Measurements from ENCODE around the gene LRRC42. TPM values are rescaled to one million over a fixed set of nuclear protein-coding genes. Genes with fewer than 3 reads are reported as not detected.
A peak's percentile ranks its signal among the peaks of the same experiment; 100 is the strongest.

LRRC42 gene
- total and polyA plus RNA-seq, 9 of the 15 experiments (the other 6 are each of a cell fraction or from before 2014, with no cell fraction given): 17.3 to 51.9 (median 35.5) TPM

DNA sequence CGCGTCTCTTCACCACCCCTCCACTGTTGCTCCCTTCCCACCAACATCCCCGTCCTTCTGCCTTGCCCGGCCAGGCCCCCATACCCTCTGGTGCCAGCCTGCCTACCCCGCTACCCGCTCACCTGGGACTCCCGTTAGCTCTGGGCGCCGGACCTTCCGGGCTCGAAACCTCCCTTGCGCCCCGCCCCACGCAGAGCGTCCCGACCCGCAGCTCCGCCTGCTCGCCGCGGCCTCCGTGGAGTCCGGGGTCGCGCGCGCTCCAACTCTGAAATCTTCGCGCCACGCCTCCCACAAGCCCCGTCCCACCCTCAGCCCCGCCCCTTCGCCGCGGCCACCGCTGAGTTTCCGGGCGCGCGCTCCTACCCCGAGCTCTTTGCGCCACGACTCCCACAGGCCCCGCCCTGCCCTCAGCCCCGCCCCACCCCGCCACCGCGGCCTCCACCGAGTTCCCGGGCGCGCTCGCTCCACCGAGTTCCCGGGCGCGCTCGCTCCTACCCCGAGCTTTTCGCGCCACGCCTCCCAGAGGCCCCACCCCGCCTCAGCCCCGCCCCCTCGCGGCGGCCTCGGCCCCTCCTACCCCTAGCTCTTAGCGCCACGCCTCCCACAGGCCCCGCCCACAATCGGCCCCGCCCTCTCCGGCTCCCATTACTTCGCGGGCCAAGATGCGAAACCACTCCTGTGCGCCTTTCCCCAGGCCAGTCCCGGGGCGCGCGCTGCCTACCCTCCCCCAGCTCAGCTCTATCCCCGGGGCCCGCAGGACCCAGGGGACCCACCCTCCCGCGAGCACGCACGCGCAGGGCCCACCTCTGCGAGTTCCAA, 508 bp upstream of the LRRC42 start, which contains the start of gene IFT25 (continued):
- TF ChIP-seq TFAM (CRISPR knock-in tag; conservative IDR thresholded peaks at IDR 0.05): no peak
- no peak for TF ChIP-seq JUN (IDR thresholded peaks at IDR 0.05; ENCODE audit: borderline replicate concordance, low read depth, low read length)
- TF ChIP-seq JUN (CRISPR knock-in tag; IDR thresholded peaks at IDR 0.05; ENCODE audit: borderline replicate concordance): no peak
- peak; percentile 84; the same call in 1 of the 2 replicates for TF ChIP-seq ZBTB7A (IDR thresholded peaks at IDR 0.05; ENCODE audit: borderline replicate concordance, control insufficient read depth, low read depth, low read length)
- TF ChIP-seq GATAD2A (IDR thresholded peaks at IDR 0.05): peak; percentile 76
- no peak for TF ChIP-seq GABPB2 (CRISPR knock-in tag; conservative IDR thresholded peaks at IDR 0.05)
- no peak for TF ChIP-seq ZNF184 (CRISPR knock-in tag; IDR thresholded peaks at IDR 0.05)
- no peak for TF ChIP-seq ZNF445 (CRISPR knock-in tag; IDR thresholded peaks at IDR 0.05; ENCODE audit: low read depth)
- TF ChIP-seq, protein P1, sequence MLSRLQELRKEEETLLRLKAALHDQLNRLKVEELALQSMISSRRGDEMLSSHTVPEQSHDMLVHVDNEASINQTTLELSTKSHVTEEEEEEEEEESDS (CRISPR knock-in tag; IDR thresholded peaks at IDR 0.05): no peak
- TF ChIP-seq ZNF174 (CRISPR knock-in tag; IDR thresholded peaks at IDR 0.05): no peak
- TF ChIP-seq MCM5 (IDR thresholded peaks at IDR 0.05; ENCODE audit: low read depth): no peak
- TF ChIP-seq BHLHE40 (IDR thresholded peaks at IDR 0.05; ENCODE audit: low read length): no peak
- TF ChIP-seq HMGXB4 (CRISPR knock-in tag; IDR thresholded peaks at IDR 0.05): 0 out of 2 replicates have a peak, but pooled peaks have one; percentile 11
- peak; percentile 40 for TF ChIP-seq NFIC (IDR thresholded peaks at IDR 0.05)
- TF ChIP-seq ZNF436 (CRISPR knock-in tag; IDR thresholded peaks at IDR 0.05): no peak
- peak; percentile 68 for TF ChIP-seq GABPA (tag; conservative IDR thresholded peaks at IDR 0.05; ENCODE audit: low read depth)
- no peak for TF ChIP-seq TCF3 (CRISPR knock-in tag; IDR thresholded peaks at IDR 0.05)
- no peak for TF ChIP-seq WHSC1 (IDR thresholded peaks at IDR 0.05; ENCODE audit: low read length)
- TF ChIP-seq NR2F6 (CRISPR knock-in tag; IDR thresholded peaks at IDR 0.05): 0 out of 2 replicates have a peak, but pooled peaks have one; percentile 49
- peak; percentile 76; the same call in 1 of the 2 replicates for TF ChIP-seq ELF4 (CRISPR knock-in tag; IDR thresholded peaks at IDR 0.05)
- no peak for TF ChIP-seq PCBP2 (IDR thresholded peaks at IDR 0.05; ENCODE audit: low read depth, low read length, poor library complexity, severe bottlenecking)
- TF ChIP-seq, protein P2, sequence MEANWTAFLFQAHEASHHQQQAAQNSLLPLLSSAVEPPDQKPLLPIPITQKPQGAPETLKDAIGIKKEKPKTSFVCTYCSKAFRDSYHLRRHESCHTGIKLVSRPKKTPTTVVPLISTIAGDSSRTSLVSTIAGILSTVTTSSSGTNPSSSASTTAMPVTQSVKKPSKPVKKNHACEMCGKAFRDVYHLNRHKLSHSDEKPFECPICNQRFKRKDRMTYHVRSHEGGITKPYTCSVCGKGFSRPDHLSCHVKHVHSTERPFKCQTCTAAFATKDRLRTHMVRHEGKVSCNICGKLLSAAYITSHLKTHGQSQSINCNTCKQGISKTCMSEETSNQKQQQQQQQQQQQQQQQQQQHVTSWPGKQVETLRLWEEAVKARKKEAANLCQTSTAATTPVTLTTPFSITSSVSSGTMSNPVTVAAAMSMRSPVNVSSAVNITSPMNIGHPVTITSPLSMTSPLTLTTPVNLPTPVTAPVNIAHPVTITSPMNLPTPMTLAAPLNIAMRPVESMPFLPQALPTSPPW (CRISPR knock-in tag; IDR thresholded peaks at IDR 0.05): peak; percentile 44
- TF ChIP-seq NR0B1 (IDR thresholded peaks at IDR 0.05; ENCODE audit: partially characterized antibody): no peak
- peak; percentile 60 for TF ChIP-seq MTA1 (IDR thresholded peaks at IDR 0.05; ENCODE audit: borderline replicate concordance)
- TF ChIP-seq ZNF253 (CRISPR knock-in tag; conservative IDR thresholded peaks at IDR 0.05): no peak
- no peak; the same call in 1 of the 2 replicates for TF ChIP-seq ATF7 (IDR thresholded peaks at IDR 0.05)

All from K562 (cell line).